LHCN-M2 (cell line): ENCODE data around the gene KIF11. TPM values are rescaled to one million over a fixed set of nuclear protein-coding genes. Genes with fewer than 3 reads are reported as not detected.

Source experiments
- DNase-seq: peaks from one replicate; pipeline ENCODE4 v3.0.0-alpha.2; 2012; ENCODE audit warnings: low read depth
- total RNA-seq: library from RNA; depleted of rRNA; stranded (reverse); fragments of >200 nt; gene quantifications from 2 replicates; pipeline ENCODE4 v1.2.3, GENCODE V29; 2014

KIF11 gene
- total RNA-seq, 1 experiment from 2014 or later, result 66.2 TPM

DNA sequence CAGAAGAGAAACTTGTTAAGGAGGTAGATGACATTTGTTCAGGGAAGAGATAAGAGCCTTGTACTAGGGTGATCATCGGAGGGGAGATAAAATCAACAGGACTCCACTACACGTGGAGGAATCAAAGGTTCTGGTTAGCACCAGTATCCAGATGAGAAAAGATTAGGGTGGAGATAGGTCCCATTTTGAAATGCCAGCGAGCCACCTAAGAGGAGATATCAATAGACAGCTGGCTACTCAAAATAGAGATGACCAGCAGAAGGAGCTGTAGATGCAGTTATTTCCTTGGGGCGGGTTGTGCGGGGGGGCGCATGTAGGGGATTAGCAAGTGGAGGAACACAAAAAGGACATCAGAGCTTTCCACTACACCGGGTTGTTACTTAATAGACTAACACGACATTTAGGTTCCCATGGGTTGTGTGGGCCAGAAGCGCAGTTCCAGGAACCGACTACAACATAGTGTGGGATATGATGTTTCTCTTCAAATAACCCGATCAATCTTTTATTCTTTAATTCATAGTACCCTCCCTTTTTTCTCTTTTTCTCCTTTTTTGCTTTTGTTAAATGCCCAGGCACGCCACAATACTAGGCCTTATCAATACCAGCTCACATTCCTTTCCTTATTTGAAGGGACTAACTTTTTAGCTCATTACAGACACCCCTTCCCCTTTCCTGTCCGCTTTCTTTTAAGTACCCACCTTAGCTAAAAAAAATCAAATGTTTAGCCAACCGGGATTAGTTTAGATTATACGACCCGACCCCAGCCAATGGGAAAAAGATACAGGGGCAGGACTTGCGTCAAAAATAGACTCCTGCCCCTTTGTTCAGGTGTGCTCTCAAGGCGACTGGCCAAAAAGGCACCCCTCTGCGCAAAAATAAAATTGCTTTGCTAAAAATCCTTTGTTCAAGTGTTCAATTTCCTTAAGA, 2.0 kb upstream of the KIF11 start:
- peak; percentile 77 for DNase-seq

DNA sequence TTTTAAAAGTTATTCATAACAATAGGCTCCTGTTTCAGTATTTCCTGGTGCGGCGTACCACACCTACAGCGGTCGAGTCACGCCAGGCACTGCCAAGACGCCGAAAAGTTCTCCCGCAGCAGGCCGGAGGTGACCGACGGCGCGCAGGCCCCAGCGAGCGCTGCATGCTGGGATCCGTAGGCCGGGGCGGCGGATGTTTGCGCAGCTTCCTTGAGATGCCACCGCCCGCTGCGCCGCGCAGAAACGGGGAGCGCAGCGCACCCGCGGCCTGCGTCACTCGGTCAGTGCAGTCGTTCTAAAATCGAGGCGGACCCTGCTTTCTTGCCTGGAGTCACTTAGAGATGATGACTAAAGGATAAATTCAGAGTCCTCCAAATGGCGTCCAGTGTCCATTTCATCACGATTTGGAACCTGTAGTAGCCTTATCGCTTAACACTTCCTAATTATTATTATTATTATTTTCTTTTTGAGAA, 1.3 kb upstream of the KIF11 start:
- peak; percentile 92 for DNase-seq

DNA sequence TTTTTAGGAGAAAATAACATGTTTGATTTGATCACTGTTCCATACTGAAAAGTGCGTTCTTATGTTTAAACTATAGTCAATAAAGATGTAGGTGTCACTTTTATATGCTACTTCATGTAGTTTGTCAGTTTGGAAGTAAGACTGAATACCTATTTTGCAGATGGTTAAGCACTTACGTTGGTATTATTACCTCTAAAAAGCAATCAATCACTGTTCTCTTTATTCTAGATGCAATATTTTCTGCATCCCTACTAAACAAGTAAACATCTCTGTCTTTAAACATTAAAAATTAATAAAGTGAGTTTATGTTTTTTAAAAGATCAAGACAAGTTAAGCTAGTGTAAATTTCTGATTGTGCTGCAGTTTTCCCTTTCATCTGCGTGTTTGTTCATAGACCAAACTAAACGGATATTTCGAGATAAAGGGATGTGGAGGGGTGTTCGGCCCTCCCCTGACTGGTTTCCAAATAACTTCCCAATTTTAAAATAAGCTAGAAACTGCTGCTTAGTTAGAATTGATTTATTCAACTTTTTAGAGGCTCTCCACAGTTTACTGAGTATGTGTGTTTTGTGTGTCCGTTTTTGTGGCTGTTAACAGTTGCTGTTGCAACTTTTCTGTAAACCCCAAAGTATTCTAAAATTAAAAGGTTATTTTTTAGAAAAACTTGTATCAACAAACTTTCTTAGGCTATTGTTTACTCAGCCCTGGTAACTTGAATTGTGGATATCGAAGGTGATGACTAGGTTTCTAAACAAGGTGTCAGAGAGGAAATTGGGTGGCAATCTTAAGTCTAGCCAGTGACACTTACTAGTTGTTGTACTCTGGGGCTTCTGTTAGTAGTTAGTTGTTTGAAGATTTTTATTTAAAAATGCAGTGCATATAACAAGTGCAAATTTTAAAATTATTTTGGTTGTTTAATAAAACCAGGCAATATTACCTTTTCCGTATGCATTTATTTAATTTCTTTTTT, 974 bp downstream of the KIF11 start:
- no peak for DNase-seq

DNA sequence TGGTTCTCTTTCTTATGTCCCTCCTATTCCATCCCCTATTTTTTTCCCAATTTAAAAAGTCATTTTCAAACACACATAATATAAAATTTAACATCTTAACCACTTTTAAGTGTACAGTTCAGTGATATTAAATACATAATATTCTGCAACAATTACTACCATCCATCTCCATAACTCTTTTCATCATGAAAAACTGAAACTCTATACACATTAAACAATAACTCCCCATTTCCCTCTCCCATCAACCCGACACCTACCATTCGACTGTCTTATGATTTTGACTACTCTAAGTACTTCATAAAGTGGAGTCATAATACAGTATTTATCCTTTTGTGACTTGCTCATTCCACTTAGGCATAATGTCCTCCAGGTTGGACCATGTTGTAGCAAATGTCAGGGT, 2.6 kb downstream of the KIF11 start:
- no peak for DNase-seq

DNA sequence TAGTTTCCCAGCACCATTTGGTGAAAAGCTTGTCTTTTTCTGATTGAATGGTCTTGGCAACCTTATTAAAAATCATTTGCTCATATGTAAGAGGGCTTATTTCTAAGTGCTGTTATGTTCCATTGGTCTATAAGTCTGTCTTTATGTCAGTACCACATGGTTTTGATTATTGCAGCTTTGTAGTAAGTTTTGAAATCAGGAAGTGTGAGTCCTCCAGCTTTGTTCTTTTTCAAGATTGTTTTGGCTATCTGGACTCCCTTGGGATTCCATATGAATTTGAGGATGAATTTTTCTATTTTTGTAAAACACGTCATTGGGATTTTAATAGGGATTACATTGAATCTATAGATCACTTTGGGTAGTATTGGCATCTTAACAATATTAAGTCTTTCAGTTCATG, 5.4 kb downstream of the KIF11 start:
- DNase-seq, result peak; percentile 21

DNA sequence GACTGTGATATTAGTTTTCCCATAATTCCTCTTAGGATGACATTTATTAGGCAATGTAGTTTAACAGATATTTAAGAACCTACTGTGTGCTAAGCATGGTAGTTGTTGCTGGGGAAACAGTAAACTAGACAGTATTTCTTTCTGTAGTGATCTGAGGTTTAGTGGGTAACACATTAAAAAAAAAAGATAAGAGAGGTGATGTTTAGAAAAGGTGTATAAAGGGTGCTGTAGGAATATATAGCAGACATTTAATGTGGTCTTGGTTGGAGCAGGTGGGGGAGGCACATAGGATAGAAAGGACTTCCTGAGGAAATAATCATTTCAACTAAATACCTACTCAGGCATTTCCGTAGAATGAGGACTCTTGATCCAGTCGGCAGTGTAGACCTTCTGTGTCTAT, 11.9 kb downstream of the KIF11 start:
- no peak for DNase-seq

DNA sequence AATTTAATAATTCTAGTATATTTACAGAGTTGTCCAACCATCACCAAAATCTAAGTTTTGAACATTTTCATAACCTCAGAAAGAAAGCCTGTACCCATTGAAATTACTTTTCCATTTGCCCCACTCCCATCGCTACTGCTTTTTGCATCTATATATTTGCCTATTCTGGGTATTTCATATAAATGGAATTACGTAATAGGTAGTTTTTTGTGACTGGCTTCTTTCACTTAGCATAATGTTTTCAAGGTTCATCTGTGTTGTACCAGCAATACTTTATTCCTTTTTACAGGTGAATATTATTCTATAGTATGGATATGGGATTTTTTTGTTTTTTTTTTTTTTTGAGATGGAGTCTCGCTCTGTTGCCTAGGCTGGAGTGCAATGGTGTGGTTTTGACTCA, 22.6 kb downstream of the KIF11 start:
- no peak for DNase-seq

DNA sequence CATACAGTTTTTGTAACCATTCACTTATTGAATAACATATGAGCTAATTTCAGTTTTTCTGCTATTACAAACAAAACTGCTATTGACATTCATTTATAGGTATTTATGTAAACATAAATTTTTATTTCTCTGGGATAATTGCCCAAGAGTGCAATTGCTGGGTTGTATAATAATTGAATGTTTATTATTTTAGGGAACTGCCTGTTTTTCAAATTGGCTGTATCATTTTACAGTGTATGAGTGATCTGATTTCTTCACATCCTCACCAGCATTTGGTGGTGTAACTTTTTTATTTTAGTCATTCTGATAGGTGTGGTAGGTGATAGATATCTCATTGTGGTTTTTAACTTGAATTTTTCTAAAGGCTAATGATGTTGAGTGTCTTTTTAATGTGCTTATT, 26.4 kb downstream of the KIF11 start:
- peak; percentile 34 for DNase-seq

DNA sequence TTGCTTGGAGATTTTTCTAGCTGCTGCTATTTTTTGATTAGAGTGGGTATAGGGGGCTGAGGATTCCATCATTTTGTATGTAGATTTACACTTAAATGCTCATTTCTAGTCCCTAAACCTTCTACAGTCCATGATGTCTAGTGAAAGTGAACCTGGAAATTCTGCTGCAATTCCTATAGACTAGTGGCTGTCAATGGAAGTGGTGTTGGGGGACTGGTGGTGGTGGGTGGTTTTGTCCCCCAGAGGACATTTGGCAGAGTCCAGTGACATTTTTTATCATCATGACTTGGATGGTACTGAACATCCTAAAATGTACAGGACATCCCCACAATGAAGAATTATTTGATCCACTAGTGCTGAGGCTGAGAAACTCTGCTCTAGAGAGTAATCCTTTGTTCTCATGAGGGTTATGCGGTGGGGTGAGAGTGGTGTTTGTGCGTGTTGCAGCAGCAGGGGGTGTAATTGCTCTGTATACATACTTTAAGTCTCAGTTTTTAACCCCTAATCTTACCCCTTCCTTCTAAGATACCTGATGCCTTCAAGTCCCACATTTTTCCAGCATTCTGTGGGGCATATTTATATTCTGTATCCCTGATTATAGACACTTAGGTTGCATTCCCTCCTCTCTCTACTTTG, 35.0 kb downstream of the KIF11 start:
- DNase-seq, result no peak

DNA sequence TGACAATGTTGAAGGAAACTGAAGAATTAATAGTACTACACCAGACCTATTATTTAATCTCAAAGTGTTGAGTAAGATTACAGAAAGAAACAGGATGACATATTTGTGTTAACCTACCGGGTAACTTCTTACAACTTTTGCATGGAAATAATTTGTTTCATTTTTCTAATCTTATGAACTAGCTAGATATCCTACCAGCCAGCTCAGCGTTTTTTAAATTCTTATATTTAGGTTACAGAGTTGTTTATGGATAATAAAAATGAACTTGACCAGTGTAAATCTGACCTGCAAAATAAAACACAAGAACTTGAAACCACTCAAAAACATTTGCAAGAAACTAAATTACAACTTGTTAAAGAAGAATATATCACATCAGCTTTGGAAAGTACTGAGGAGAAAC, 37.0 kb downstream of the KIF11 start:
- no peak for DNase-seq

DNA sequence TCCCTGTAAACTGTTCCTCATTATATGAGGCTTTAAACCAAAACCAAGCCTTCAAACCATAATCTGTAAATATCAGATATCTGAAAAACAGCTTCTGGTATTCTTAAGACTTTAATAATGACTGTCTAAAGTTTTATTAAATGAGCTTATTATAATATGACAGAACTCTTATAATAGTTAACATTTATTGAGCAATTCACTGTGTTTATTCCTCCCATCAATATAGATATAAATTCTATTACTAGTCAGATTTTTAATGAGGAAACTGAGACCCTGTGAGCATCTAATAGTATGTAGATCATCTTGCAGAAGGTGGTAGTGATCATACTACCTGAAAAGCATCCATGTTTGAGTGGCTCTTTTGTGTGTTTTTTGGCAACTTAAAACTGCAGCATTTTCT, 45.1 kb downstream of the KIF11 start:
- no peak for DNase-seq

DNA sequence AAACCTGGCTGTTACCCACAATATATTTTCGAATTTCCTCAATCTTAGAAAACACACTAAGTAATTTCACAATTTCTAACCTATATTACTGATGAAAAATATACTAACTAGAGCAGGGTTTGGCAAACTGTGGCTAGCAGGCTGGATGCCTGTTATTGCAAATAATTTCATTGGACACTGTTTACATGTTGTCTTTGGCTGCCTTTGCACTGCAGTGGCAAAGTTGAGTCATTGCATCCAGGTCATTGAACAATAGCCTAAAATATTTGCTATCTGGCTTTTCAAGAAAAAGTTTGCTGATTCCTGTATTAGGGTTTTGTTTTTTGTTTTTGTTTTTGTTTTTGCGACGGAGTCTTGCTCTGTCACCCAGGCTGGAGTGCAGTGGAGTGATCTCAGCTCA, 47.2 kb downstream of the KIF11 start:
- peak; percentile 52 for DNase-seq

DNA sequence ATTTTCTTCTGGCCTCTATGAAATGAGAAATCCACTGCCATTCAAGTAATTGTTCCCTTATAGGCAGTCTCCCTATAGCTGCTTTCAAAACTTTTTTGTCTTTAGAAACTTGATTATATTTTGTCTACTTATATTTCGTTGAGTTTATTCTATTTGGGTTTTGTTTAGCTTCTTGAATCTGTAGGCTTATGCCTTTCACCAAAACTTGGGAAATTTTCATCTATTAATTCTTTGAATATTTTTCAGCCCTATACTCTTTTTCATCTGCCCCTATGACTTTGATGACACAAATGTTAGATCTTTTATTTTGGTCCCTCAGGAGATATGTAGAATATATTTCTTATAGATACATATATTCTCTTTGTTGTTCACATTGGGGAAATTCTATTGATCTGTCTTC, 48.6 kb downstream of the KIF11 start:
- no peak for DNase-seq

DNA sequence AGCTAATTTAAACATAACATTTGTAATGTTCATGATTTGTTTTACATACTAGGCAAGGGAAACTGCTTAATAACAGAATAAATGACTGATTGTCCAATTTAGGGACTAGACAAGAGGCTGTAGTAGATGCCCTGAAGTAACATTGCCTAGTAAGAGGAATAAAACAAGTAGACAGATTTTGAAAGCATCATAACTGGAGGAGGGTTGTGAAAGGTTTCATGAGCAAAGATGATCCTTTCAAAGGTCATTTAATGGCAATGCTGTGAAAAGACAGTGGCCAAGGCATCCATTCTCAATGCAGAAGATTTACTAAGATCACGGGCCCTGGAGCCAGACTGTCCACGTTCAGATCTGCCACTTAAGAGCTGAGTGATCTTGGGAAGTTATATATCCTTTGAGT, 52.0 kb downstream of the KIF11 start:
- DNase-seq, result no peak

DNA sequence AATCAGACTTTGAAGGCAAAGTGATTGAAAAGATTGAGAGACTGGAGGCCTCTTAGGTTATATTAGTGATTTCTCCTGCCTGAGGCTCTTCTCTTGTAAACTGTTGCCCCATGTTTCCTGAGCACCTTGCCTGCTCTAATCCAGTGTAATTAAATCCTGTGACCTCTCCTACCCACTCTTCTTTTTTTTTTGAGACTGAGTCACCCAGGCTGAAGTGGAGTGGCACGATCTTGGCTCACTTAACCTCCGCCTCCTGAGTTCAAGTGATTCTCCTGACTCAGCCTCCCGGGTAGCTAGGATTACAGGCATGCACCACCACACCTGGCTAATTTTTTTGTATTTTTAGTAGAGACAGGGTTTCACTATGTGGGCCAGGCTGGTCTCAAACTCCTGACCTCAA, 57.9 kb downstream of the KIF11 start:
- peak; percentile 9 for DNase-seq

DNA sequence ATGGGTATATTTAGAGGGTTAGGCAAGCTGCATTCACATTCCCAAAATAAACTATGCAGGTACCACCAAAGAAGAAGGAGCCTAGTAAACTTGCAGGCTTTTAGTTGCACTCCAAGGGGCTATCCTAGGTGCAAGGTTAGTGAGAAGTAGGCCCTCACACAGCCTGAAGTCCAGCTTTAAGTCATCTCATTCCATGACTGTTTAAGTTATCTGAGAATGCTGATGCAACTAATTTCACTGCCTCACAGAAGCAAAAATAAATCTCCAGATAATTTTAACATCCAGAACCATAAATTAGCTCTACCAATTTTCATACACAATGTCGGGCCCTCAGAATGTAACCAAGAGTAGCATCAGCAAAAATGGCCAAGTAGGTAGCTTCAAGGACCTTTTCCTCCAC, 62.5 kb downstream of the KIF11 start:
- DNase-seq, result no peak

DNA sequence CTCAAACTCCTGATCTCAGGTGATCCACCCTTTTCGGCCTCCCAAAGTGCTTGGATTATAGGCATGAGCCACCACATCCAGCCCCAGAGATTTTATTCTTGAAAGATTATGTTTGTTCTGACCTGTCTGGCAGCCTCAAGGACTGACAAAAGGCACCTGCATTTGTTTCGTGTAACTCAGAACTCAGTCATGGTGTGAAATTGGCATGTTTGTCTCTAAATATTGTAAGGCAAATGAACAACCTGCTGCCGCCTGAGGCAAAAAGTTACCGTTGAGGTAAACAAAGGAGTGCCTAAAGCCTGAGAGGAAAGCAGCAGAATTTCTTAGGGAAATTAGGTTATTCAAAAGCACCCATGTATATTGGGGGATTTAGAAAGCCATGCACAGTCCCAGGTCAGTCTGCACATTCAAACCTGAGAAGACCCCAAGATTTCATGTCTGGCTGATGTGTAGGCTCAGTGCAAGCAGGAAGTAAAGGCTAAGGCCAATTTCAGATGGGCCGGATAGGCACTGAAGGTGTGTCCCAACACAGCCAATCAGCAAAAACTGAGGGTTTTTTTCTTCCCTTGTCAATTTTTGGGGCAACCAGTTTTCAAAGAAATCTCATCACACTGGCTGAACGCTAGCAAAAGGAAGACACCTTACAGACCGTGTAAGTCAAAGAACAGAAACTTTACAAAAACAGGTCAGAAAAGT, 63.5 kb downstream of the KIF11 start:
- DNase-seq, result no peak

DNA sequence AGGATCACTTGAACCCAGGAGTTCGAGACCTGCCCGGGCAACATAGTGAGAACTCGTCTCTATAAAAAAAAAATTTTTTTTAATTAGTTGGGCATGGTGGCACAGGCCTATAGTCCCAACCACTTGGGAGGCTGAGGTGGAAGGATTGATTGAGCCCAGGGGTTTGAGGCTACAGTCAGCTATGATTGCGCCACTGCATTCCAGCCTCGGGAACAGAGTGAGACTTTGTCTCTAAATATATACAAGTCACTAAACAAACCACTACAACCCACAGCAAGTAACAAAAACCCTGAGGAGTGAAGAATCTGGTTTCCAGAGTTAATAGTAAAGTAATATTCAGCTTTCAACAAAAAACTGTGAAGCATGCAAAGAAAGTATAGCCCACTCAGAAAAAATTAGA, 64.1 kb downstream of the KIF11 start:
- DNase-seq, result peak; percentile 19

DNA sequence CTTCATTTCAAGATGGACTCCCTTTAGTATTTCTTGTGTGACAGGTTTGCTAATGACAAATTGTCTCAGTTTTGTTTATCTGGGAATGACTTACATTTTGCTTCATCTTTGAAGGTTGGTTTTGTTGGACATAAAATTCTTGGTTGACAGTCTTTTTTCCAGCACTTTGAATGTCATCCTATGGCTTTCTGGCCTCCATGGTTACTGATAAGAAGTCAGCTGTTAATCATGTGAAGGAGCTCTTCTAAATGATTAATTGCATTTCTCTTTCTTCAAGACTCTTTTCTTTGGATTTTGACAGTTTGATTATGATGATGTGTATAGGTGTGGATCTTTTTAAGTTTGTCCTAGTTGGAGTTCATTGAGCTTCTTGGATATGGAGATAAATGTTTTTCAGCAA, 69.9 kb downstream of the KIF11 start:
- DNase-seq, result no peak

DNA sequence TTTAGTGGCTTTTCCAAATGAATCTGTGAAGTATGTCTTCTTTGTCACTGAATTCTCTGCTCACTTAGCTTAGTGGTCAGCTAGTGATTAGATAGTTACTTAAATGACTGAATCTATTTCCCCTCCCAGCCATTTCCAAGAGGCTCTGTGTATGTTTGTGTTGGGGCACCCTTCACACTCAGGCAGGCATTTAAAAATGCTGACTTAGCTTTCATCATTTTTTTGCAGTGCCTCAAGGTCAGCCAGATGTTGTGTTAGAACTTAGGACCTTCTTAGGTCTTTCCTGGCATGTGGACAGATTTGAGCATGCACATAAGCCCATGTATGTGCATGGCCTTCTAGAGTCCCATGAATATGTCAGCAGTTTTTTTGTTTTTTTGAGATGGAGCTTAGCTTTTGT, 71.4 kb downstream of the KIF11 start:
- no peak for DNase-seq

DNA sequence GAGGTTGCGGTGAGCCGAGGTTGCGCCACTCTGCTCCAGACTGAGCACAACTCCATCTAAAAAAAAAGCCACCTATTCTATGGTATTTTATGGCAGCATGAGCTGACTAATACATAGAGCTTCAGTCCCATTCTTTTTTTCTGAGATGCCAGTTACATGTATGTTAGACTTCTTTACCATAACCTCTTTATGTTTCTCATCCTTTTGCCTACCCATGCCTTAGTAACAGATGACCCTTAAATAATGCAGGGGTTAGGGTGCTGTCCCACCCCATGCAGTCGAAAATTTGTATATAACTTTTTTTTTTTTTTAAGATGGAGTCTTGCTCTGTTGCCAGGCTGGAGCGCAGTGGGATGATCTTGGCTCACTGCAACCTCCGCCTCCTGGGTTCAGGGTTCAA, 74.1 kb downstream of the KIF11 start:
- no peak for DNase-seq
